Fibroblast of upper back skin (primary cell): ENCODE measurements around the gene PPIL3.
A peak's percentile ranks its signal among the peaks of the same experiment; 100 is the strongest.
"Not testable (repeated sequence)": the region's sequence is repeated elsewhere in the genome, so short reads cannot be mapped to it uniquely, and the experiment has no call there.

Source experiments
- DNase-seq: peaks from one replicate; pipeline ENCODE4 v3.0.0-alpha.2; 2013

PPIL3 gene

DNA sequence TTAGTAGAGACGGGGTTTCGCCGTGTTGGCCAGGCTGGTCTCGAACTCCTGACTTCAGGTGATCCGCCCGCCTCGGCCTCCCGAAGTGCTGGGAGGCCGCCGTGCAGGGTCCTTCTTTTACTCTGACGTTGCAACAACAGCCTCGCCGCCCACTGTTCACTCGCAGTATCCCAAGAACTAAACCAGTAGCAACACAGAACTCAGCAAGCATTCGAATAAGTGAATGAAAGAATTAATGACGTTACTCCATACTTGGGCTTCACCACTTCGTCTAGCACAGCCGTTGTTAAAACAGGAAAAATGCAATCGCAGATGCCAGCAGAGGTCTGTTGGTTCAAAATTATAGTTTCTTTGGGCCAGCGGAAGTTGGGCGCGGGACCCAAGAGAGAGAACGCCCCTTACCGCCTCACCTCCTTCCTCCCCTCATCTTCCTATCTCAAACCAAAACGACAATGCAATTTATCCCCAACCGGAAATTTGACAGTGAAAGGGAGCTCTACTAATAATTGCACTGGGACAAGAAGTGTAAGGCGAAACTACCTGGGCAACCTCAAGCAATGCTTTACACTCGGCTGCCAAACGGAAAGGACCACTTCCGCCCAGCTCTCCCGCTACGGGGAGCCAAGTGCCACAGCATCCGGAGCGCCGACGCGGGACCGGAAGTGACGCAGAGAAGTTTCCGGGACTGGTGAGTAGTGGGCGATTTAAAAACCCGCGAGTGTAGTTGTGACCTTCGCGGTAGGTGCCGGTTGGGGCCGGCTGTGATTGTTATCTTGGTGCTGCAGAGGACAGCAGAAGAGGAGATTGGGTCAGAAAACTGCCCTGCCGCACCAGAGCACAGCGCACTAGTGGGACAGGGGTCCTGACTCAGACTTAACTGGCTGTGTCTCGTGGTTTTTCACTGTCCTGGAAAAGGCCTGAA is at the start of gene PPIL3, which contains the start of gene NIF3L1:
TSS of gene PPIL3 (minus strand) at position 374 of the 922 bp plus-strand sequence. CDS start 1,462 bp downstream, outside the sequence.
TSS of gene NIF3L1 (plus strand) at position 668 of the 922 bp plus-strand sequence. CDS start 2,573 bp downstream, outside the sequence.
- peak; percentile 99 for DNase-seq

DNA sequence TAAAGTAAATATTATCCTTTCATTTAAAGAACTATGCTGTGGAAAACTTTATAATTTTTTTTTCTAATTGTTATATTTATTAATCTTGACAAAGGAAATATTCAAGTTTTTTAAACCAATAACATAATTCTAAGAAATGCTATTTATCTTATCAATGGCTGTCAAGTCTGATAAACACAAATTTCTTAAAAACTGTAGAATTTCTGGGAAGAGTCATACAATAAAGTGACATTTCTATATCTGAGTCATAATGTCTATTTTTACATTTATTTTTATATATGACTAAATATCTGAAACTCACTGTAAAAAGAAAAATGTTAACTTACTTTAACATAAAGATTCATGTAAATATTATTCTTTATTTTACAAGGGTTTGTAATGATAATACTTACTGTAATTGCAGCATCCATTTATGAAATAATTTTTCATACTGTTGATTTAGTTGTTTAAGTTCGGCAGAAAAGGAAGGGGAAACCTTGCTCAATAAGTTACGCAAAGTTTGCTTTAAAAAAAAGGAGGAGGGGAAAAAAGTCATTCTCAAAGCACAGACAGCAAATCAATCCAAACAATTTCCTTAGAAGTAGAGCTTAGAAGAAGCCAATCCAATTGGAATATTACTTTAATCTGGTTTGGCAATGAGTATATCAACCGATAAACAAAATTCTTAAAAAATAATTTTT is 42.2 kb upstream of the PPIL3 start:
- no peak for DNase-seq

GRCh38 chr2:200929334-200930249 is 40.7 kb upstream of the PPIL3 start:
- DNase-seq = no peak

DNA sequence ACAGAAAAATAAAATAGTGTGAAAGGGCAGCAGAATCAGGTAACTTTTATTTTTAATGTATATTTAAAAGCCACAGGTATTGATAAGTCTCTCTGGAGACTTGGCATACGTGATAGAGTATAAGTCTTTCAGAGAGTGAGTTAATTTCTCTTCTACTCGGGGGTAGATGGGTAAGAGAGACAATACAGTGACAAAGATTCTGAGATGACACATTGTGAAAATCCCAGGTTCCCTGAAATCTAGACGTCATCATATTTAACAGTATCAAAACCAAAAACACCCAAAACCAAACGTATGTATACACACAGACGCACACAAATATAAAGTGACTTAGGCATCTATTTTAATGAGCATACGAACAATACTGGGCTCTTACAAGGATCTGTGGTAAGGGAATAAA is 33.6 kb upstream of the PPIL3 start:
- DNase-seq = no peak

DNA sequence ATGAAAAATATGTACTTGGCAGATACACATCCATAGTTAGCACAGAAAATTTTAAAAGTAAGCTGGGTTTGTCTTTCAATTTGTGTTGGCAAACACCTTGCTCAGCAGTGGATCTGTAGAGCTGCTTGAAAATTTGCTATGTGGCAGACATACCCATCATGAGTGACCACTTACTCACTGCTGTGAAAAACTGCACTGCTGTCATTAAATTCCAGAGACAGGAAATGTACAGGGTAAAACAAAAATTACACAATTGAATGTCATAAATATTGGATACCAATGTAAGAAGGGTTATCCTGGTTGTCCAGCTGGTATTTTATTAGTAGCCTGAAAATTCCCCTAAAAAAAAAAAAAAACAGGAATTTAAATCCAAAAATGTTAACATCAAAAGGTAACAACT is 24.8 kb upstream of the PPIL3 start:
- peak; percentile 69 for DNase-seq

DNA sequence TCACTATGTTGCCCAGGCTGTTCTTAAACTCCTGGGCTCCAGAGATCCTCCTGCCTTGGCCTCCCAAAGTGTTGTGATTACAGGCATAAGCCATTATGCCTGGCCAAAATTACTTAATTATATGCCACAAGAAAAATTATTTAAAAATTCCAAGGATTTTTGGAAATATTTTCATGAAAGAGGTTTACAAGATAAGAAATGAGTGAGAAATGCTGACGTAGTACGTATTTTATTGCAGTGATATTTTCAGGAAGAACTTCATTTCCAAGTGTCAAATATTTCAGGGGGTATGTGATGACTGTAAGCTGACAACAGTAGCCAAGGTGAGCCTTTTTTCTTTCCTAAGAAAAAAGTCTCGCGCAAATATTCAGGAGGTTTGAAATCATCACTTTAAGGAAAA is 21.1 kb upstream of the PPIL3 start:
- DNase-seq = no peak

- DNase-seq = peak; percentile 59
Measured at GRCh38 chr2:200905618-200906296, 16.9 kb upstream of the PPIL3 start.

DNA sequence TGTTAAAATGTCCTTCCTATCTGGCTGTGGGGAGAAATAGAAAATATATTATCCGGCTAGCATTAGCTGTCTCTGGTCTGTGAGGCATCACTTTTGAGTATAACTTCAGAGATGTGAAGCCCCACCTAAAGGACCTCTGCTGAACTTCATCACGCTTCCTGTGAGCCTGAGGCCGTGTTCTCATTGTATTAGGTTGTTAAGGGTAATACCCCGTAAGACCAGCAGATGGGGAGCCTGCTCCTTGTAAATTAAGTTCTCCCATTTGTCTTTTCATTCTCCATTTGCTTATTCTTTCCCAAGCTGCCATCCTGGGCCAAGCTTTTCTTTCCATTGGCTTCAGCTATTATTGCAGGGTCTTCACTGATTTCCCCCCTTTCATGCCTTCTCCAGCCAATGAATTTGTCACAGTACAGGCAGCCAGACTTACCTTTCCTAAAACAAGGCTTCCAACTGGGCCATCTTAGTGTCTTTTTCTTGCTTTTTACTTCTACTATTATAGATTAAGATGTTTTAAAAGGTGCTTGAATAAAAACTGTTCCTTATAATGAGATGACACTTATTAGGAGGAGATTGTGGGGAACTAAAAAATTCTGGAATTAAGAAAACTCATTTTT is 12.7 kb upstream of the PPIL3 start:
- peak; percentile 88 for DNase-seq

DNA sequence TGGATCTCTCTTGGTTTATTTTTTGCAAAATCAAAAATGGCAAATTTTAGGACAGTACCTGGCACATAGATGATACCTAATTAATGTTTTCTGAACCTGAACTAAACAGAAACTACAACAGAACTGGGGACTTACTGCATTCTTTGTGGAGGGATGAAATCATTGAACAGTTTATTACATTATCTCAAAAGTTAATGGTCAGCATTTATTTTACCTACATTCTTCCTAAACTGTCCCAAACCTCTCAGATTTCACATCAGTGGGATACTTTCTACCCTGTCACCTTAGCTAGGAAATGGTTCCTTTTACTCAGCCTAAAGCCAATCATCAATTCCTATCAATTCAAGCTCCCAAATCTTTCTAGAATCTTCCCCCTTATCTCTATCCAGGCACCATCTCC is 10.6 kb upstream of the PPIL3 start:
- DNase-seq = no peak

- not testable (repeated sequence) for DNase-seq
Measured at GRCh38 chr2:200881715-200882249, 7.1 kb downstream of the PPIL3 start.

DNA sequence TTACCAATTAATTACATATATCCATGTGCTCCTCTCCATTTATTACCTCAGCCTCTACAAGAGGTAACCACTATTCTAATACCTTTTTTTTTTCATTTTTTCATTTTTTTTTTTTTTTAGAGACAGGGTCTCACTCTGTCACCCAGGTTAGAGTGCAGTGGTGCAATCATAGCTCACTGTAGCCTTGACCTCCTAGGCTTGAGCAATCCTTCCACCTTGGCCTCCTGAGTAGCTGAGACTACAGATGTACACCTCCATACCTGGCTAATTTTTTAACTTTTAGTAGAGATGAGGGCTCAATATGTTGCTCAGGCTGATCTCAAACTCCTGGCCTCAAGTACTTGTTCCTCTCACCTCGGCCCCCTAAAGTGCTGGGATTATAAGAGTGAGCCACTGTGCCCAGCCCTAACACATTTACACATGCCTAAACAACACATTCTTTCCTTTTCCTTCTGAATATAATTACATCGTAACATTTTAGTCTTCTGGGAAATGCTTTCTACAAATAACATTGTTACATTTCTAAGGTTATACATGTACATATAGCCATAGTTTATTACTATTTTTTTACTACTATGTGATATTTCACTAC is 10.5 kb downstream of the PPIL3 start:
- DNase-seq = no peak

- no peak for DNase-seq
Measured at GRCh38 chr2:200877443-200877842, 11.4 kb downstream of the PPIL3 start.

- no peak for DNase-seq
Measured at GRCh38 chr2:200873560-200873959, 15.3 kb downstream of the PPIL3 start.

DNA sequence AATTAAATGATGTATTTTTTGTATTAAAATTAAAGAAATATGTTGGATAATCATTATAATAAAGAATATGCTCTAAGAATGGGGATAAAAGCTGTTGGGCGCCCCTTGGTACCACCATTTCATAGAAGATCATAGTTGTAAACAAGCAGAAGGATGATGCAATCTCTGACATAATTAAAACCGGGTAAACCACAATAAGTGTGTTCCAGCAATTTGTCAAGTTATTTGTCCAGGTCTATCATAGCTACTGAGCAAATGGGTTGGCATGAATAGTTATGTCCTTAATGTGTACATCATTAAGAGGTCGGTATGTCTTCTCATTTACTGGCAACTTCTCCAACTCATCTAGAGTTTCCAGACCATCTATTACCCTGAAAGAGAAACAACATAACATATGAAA is 17.7 kb downstream of the PPIL3 start:
- no peak for DNase-seq

DNA sequence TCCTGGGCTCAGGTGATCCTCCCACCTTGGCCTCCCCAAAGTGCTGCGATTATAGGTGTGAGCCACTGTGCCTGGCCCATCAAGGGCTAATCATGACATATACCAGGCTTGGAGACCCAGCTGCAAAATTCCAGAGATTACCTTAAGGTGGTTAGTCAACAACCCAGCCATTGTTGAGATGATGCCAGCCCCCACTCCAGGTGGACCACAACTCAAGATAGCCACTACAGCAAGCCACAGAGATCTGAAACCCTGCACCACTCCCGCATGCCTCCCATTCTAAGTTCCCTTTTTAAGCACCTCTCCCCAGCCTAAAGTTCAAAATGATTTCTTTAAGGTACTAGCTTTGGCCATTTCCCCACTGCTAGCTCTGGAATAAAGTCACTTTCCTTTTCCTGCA is 19.9 kb downstream of the PPIL3 start:
- DNase-seq = no peak

DNA sequence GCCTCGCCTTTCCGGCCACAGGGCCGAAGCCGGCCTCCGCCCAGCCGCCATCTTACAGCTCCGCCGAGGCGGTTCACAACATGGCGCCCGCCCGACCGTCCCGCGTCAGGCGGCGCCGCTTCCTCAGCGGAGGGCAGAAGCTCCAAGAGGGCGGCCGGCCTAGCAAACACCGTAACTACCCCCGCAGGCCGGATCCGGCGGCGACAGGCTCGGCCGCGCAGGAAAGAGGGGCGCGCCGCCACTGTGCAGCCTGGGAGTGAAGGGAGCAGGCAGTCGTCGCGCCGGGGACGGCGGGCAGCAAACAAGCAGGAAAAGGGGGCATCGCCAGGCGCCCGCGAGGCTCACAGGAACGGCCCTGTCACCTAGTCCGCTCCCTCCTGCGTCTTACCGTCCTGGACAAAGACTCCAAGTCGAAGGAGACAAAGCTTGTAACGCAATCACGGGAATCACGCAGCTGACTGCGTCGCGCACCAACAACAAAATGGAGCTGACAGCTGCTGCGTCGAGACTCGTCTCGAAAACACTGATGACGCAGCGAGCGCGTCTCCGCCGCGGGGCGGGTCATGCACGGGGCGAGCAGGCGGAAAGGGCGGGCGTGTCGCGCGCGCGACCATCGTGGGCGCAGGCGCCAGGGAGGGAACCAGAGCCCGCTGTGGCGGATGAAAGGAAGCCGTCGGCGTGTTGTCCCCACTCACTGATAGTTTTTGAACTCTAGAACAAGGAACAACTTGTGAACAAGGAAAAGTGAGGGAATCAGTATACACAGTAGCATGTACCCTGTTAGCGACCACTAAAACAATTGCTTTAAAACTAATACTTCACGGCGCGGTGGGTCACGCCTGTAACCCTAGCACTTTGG is 24.5 kb downstream of the PPIL3 start, which contains the start of gene CLK1:
TSS of gene CLK1 (minus strand) at position 483 of the 859 bp plus-strand sequence. CDS start 2,796 bp downstream, outside the sequence.
- DNase-seq = peak; percentile 92

DNA sequence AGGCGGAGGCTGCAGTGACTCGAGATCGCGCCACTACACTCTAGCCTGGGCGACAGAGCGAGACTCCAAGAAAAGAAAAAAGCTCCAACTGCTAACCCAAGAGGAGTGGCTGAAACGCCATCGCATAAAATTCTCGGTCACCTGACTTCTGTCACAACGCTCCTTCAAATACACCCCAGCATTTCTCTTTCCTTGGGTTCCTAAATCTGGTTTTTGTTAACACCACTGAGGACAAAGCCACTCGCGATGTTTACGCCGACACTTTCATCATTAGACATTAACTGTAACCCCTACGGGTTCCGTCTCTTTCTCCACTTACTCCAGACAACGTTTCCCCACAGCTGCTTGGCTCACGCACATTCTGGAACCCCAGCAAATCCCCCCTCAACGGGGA is 25.1 kb downstream of the PPIL3 start:
- DNase-seq = peak; percentile 9

DNA sequence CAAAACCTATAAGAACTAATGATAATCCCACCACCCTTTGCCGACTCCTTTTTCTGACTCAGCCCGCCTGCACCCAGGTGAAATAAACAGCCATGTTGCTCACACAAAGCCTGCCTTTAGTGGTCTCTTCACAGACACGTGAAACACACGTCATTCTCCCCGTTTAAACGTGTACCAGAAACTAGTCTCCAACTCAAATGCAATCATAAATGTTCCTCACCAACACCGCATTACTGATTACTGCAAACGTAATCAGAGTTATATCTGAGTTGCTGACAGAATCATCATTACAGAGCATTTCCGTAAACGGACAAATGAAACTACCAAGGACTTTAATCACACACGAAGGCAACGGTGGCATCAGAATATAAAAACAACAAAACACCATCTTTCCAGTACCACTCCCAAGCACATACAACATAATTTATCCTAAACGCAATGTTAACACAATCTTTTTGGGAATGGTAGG is 26.3 kb downstream of the PPIL3 start:
- peak; percentile 59 for DNase-seq

- DNase-seq = no peak
Measured at GRCh38 chr2:200861617-200862155, 27.2 kb downstream of the PPIL3 start.
